ENCODE results near the gene PTPRCAP.
"Not testable (repeated sequence)": the region's sequence is repeated elsewhere in the genome, so short reads cannot be mapped to it uniquely, and the experiment has no call there.

PTPRCAP gene

GRCh38 chr11:67409261-67409666, 28.2 kb downstream of the PTPRCAP start:
- DNase-seq (ENCODE audit: low read depth), result peak; percentile 57

- no peak for DNase-seq (ENCODE audit: low read depth)
These were observed 28.9 kb downstream of the PTPRCAP start for GRCh38 chr11:67408437-67409200.

- no peak for DNase-seq (ENCODE audit: low read depth)
These were observed 29.8 kb downstream of the PTPRCAP start for GRCh38 chr11:67407688-67408163.

GRCh38 chr11:67406969-67407687, 30.4 kb downstream of the PTPRCAP start:
- no peak for DNase-seq (ENCODE audit: low read depth)

GRCh38 chr11:67406420-67406968, 31.0 kb downstream of the PTPRCAP start:
- DNase-seq (ENCODE audit: low read depth), result no peak

- no peak for DNase-seq (ENCODE audit: low read depth)
These were observed 31.7 kb downstream of the PTPRCAP start for GRCh38 chr11:67405688-67406339.

- no peak for DNase-seq (ENCODE audit: low read depth)
These were observed 32.3 kb downstream of the PTPRCAP start for GRCh38 chr11:67405196-67405567.

GRCh38 chr11:67404515-67405195, 32.8 kb downstream of the PTPRCAP start:
- DNase-seq (ENCODE audit: low read depth), result no peak

GRCh38 chr11:67403085-67403484, 34.4 kb downstream of the PTPRCAP start:
- DNase-seq (ENCODE audit: low read depth), result not testable (repeated sequence)

GRCh38 chr11:67402192-67402839, 35.2 kb downstream of the PTPRCAP start:
- not testable (repeated sequence) for DNase-seq (ENCODE audit: low read depth)

- peak; percentile 86 for DNase-seq (ENCODE audit: low read depth)
These were observed 35.8 kb downstream of the PTPRCAP start, which contains the start of gene PPP1CA for GRCh38 chr11:67401495-67402191. Gene PPP1CA (minus strand): TSS chr11:67401858. CDS start chr11:67401782, 76 bp downstream.

GRCh38 chr11:67400942-67401494, 36.5 kb downstream of the PTPRCAP start:
- no peak for DNase-seq (ENCODE audit: low read depth)

- no peak for DNase-seq (ENCODE audit: low read depth)
These were observed 37.1 kb downstream of the PTPRCAP start for GRCh38 chr11:67400251-67400941.

- no peak for DNase-seq (ENCODE audit: low read depth)
These were observed 38.6 kb downstream of the PTPRCAP start for GRCh38 chr11:67398661-67399563.

- no peak for DNase-seq (ENCODE audit: low read depth)
These were observed 39.4 kb downstream of the PTPRCAP start for GRCh38 chr11:67397986-67398660.

GRCh38 chr11:67397536-67397935, 39.9 kb downstream of the PTPRCAP start:
- DNase-seq (ENCODE audit: low read depth), result no peak

- no peak for DNase-seq (ENCODE audit: low read depth)
These were observed 40.7 kb downstream of the PTPRCAP start for GRCh38 chr11:67396587-67397389.

All from activated T-cell treated with anti-CD3 and anti-CD28 coated beads for 24 hours (primary cell).